Adrenal gland (tissue), 12 donors: ENCODE results near the gene SLC6A18. TPM values are rescaled to one million over a fixed set of nuclear protein-coding genes. Genes with fewer than 3 reads are reported as not detected.
A peak's percentile ranks its signal among the peaks of the same experiment; 100 is the strongest.

ENCODE experiments used
- DNase-seq, 7 donors: peaks; one replicate each; pipeline ENCODE4 v3.0.0-alpha.2; 2019 to 2020
- H3K27ac ChIP-seq, 5 donors: fragments of 200-600 bp; sonication (generic) in 4 of 5; 1 replicate in 3 of 5; 2 replicates in 2 of 5; pipeline versions ENCODE4 v1.5.1 to v1.8.0; 2016 to 2020; ENCODE audit warnings: mild to moderate bottlenecking in 1 of 5
- H3K27me3 ChIP-seq: fragments of 200-600 bp; 2 replicates; pipeline ENCODE4 v1.8.0; 2021
- H3K36me3 ChIP-seq, 2 donors: fragments of 200-600 bp; replicated peaks in 1 of 2; 1 replicate in 1 of 2; 2 replicates in 1 of 2; pipeline versions ENCODE4 v1.5.1 to v1.8.0; 2018 to 2022
- H3K4me1 ChIP-seq, 2 donors: fragments of 200-600 bp; replicated peaks in 1 of 2; 1 replicate in 1 of 2; 2 replicates in 1 of 2; pipeline versions ENCODE4 v1.5.1 to v1.8.0; 2018 to 2021
- H3K4me3 ChIP-seq, 4 donors: fragments of 200-600 bp; sonication (generic) in 3 of 4; one replicate each; pipeline ENCODE4 v1.5.1; 2016 to 2018
- H3K9me3 ChIP-seq, 3 donors: fragments of 200-600 bp; sonication (generic) in 1 of 3; replicated peaks in 1 of 3; 1 replicate in 2 of 3; 2 replicates in 1 of 3; pipeline versions ENCODE4 v1.5.1 to v1.8.0; 2016 to 2021
- POLR2A ChIP-seq, 2 donors: fragments of 450-650 bp; IDR thresholded peaks; one replicate each; pipeline ENCODE4 v1.6.1; 2017; ENCODE audit warnings: antibody characterized with exemption in 2 of 2, mild to moderate bottlenecking in 2 of 2, moderate library complexity in 1 of 2
- WGBS, 4 donors: extraction: QIAGEN DNeasy Blood & Tissue Kit in 2 of 4; methylation state at CpG; one replicate each; pipeline versions ENCODE4 v1.1.5 to v1.1.7; 2013 to 2017; 5-methylcytosine and 5-hydroxymethylcytosine counted together
- intact Hi-C, 2 donors: fragments of 100-400 bp; cut with DNase I; formaldehyde crosslinking; loops; one replicate each; pipeline versions ENCODE4 v1.14.1 to v1.15.0; 2022 to 2023
- polyA plus RNA-seq, 3 donors: library from polyadenylated mRNA; stranded (reverse); fragments of 200-250 nt in 2 of 3; fragments of 350-450 nt in 1 of 3; fragmentation: Illumina TruSeq in 1 of 3; extraction: RNeasy Lipid Tissue Mini Kit (QIAGEN cat#74804) in 1 of 3; gene quantifications; one replicate each; pipeline ENCODE4 v1.2.3, GENCODE V29; 2013 to 2014
- total RNA-seq, 9 donors: library from RNA; depleted of rRNA in 4 of 9; stranded (reverse); fragments of >200 nt in 4 of 9; fragments of 120-200 nt in 1 of 9; fragmentation: NEBNext Ultra II Directional in 1 of 9; extraction: Animal tissue kit (Norgen Biotek cat#: 25700) in 1 of 9; gene quantifications; one replicate each; pipeline versions ENCODE4 v1.1.0 to v1.2.4, GENCODE V29; 2013 to 2023
- TF ChIP-seq, protein P1 (sequence below), 6 experiments: fragments of 450-650 bp in 4 of 6; fragments of 200-600 bp in 2 of 6; sonication (generic) in 1 of 6; IDR thresholded peaks; 1 replicate in 5 of 6; 2 replicates in 1 of 6; pipeline versions ENCODE4 v1.5.1 to v1.8.0; 2016 to 2021; ENCODE audit warnings: antibody characterized with exemption in 6 of 6, mild to moderate bottlenecking in 2 of 6, moderate library complexity in 1 of 6
- donor health status: healthy with polysubstance abuse.
- donor health status: Bipolar disorder and iron deficiency.
- donor health status: DM: yes; HTN: yes; CAD: no.
- donor health status: DM: no; HTN: no; CAD: no.
- donor health status: DM: no; HTN: no; CAD: no.
- donor health status: DM: yes; HTN: yes; CAD: no.

The SLC6A18 gene
- total and polyA plus RNA-seq, 12 donors = not detected

DNA sequence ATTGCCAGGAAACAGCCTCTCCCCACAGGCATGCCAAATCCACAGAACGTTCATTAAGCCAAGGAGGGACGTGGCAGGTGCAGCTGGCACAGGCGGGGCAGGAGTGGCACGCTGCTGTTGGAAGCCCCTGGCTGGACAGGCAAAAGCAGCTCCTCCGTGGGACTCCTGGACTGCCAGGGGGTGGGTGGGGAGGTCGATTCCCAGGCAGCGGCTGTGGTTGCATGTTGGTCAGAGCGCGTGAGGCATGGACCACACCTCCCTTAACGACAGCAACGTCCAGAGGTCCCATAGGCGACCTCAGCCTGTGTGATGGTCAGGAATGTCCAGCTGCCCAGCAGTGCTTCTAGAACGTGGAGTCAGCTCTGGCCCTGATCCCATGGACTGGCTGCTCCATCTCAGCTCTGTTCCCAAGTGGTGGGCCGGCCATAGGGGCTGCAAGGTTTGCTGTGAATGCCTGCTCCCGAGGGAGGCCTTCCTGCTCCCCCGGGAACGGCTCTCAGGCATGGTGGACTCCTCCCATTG is 16.9 kb upstream of the SLC6A18 start:
- Histone ChIP-seq H3K36me3 (no peaks in the 10 kb centered on the region), H3K27me3 (no peaks in the 10 kb centered on the region), H3K4me1 (no peaks in the 10 kb centered on the region), H3K4me3 (no peak overlapping the region), H3K9me3 (no peaks in the 10 kb centered on the region), H3K27ac (no peak overlapping the region)
- 71 to 85% (median 79%) methylated on average over 4 to 17 of the region's 17 CpGs for WGBS, 4 donors
- intact Hi-C loops = no loop called here
- DNase-seq = no peak
- TF ChIP-seq, protein P1, sequence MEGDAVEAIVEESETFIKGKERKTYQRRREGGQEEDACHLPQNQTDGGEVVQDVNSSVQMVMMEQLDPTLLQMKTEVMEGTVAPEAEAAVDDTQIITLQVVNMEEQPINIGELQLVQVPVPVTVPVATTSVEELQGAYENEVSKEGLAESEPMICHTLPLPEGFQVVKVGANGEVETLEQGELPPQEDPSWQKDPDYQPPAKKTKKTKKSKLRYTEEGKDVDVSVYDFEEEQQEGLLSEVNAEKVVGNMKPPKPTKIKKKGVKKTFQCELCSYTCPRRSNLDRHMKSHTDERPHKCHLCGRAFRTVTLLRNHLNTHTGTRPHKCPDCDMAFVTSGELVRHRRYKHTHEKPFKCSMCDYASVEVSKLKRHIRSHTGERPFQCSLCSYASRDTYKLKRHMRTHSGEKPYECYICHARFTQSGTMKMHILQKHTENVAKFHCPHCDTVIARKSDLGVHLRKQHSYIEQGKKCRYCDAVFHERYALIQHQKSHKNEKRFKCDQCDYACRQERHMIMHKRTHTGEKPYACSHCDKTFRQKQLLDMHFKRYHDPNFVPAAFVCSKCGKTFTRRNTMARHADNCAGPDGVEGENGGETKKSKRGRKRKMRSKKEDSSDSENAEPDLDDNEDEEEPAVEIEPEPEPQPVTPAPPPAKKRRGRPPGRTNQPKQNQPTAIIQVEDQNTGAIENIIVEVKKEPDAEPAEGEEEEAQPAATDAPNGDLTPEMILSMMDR (IDR thresholded peaks at IDR 0.05) = no peak
- no peak for TF ChIP-seq POLR2A (IDR thresholded peaks at IDR 0.05)

DNA sequence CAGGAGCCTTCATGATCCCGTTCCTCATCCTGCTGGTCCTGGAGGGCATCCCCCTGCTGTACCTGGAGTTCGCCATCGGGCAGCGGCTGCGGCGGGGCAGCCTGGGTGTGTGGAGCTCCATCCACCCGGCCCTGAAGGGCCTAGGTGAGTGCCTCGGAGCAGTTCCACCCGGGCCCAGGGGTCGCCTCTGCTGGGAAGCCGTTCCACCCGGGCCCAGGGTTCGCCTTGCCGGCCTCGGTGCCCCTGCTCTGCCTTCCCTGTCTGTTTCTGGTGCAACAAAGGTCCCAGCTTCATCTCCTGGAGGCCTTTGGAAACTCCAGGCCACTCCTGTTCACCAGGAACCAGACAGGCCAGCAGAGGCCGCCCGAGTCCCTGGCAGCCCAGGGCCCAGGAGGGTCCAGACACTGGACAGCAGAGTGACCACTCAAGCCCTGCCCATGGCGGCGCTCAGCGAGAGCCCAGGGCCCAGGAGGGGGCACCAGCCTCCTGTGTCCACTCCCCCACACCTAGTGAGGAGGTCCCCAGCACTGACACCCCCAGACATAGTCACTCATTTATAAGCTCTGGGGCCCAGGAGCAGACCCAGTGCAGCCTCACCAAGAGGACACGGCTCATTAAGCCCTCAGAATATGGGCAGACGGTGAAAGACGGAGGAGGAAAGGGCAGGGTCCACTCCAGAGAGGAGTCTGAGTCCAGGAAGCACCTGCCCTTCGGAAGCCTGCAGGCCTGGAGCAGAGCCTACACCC is 16.3 kb upstream of the SLC6A18 start:
- 47 to 83% (median 74%) methylated on average over 5 to 24 of the region's 24 CpGs for WGBS, 4 donors
- no peaks in the 10 kb centered on the region for H3K36me3 ChIP-seq
- no peak for TF ChIP-seq POLR2A (IDR thresholded peaks at IDR 0.05)
- TF ChIP-seq, protein P1 (IDR thresholded peaks at IDR 0.05) = peak in 2 of 6 experiments; percentile 7 to 12
- no peak overlapping the region for H3K4me3 ChIP-seq
- intact Hi-C loops = no loop called here
- H3K27ac ChIP-seq = no peak overlapping the region
- no peaks in the 10 kb centered on the region for H3K27me3 ChIP-seq
- no peak for DNase-seq
- H3K9me3 ChIP-seq = no peaks in the 10 kb centered on the region
- no peaks in the 10 kb centered on the region for H3K4me1 ChIP-seq

DNA sequence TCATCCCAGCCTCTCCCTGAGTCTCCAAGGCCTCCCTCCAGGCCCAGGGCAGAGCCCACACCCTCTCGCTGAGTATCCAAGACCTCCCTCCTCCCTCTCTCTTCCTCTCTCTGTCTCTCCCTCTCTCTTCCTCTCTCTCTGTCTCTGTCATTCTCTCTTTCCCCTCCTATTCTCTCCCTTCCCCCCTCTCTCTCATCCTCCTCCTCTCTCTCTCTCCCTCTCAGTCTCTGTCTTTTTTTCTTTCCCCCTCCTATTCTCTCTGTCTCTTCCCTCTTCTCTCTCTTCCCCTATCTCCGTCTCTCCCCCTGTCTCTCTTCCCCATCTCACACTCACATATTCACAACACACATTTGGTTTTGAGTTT is 15.7 kb upstream of the SLC6A18 start:
- TF ChIP-seq POLR2A (IDR thresholded peaks at IDR 0.05) = no peak
- TF ChIP-seq, protein P1 (IDR thresholded peaks at IDR 0.05) = no peak
- no peaks in the 10 kb centered on the region for H3K27me3 ChIP-seq
- H3K9me3 ChIP-seq = no peaks in the 10 kb centered on the region
- H3K27ac ChIP-seq = no peak overlapping the region
- no peak for DNase-seq
- no peaks in the 10 kb centered on the region for H3K4me1 ChIP-seq
- 28 to 68% (median 52%) methylated on average over 2 of the region's 2 CpGs for WGBS, 4 donors
- intact Hi-C loops = no loop called here
- H3K36me3 ChIP-seq = no peaks in the 10 kb centered on the region
- H3K4me3 ChIP-seq = no peak overlapping the region

DNA sequence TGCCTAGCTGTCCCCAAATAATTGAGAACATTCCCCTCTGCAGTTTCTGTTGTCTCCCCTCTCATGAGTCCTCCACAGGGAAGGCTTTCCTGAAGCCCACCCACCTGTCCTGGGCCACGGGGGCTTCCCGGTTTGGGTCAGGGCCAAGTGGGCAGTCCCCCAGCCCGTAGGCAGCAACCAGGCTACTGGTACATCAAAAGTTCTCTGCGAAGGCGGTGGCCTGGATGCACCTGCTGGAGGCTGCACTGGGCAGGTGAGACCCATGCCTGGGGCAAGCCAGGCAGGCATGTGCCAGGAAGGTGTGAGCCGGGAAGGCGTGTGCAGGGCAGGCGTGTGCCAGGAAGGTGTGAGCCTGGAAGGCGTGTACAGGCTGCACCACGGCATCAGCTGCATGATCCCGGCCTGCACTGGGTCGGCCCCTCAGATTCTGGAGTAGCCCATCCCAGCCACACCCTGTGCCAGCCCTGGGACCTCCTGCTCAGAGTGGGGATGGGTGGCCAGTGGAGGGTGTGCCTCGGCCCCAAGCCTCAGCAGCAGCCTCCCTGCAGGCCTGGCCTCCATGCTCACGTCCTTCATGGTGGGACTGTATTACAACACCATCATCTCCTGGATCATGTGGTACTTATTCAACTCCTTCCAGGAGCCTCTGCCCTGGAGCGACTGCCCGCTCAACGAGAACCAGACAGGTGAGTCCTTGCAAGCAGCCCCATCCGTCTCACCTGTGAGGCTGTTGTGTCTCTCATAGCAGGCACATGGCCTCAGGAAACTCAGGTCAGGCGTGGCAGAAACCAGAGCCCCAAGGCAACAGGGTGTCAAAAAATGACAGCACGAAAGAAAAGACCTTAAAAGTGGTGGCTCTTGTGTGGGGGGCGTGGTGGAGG is 15.0 kb upstream of the SLC6A18 start:
- no peaks in the 10 kb centered on the region for H3K4me1 ChIP-seq
- no peak overlapping the region for H3K4me3 ChIP-seq
- H3K36me3 ChIP-seq = no peaks in the 10 kb centered on the region
- intact Hi-C loops = no loop called here
- no peaks in the 10 kb centered on the region for H3K9me3 ChIP-seq
- WGBS, 4 donors = 66 to 79% (median 73%) methylated on average over 10 to 21 of the region's 21 CpGs
- H3K27me3 ChIP-seq = no peaks in the 10 kb centered on the region
- no peak overlapping the region for H3K27ac ChIP-seq
- no peak for DNase-seq
- TF ChIP-seq, protein P1 (IDR thresholded peaks at IDR 0.05) = no peak
- TF ChIP-seq POLR2A (IDR thresholded peaks at IDR 0.05) = no peak
